ENCODE measurements around the gene C20orf141. TPM values are rescaled to one million over a fixed set of nuclear protein-coding genes. Genes with fewer than 3 reads are reported as not detected.
"Not testable (repeated sequence)": the region's sequence is repeated elsewhere in the genome, so short reads cannot be mapped to it uniquely, and the experiment has no call there.

The C20orf141 gene, protein sequence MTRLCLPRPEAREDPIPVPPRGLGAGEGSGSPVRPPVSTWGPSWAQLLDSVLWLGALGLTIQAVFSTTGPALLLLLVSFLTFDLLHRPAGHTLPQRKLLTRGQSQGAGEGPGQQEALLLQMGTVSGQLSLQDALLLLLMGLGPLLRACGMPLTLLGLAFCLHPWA
- total RNA-seq (2014; rRNA removed; shearing (Covaris generic)), result not detected in 2 replicates

- peak; percentile 87 to 92 for DNase-seq (ENCODE audit: low read depth in 1 of 2, low spot score in 2 of 2)
- Histone ChIP-seq H3K9me3 (replicated peaks) (0 out of 2 replicates have a peak, but pooled peaks cover 7% of the 10 kb centered on the region), H3K4me3 (no peak within 1 kb of the TSS), H3K4me1 (replicated peaks) (peaks cover 14% of the 10 kb centered on the region), H3K36me3 (no peaks in the 10 kb centered on the region), H3K27ac (peak within 1 kb of the TSS; percentile 23), H3K27me3 (replicated peaks) (no peaks in the 10 kb centered on the region)
Observed at GRCh38 chr20:2814587-2815051, at the start of gene C20orf141. Gene C20orf141, plus strand, starts transcription at chr20:2814987. Its CDS starts 198 bp downstream, at chr20:2815185.

GRCh38 chr20:2767768-2768631, 46.8 kb upstream of the C20orf141 start:
- Histone ChIP-seq H3K4me3 (no peak overlapping the region), H3K4me1 (replicated peaks) (peaks cover 12% of the 10 kb centered on the region; the same call in 1 of the 2 replicates), H3K27me3 (replicated peaks) (0 out of 2 replicates have a peak, but pooled peaks cover 7% of the 10 kb centered on the region), H3K9me3 (replicated peaks) (no peaks in the 10 kb centered on the region), H3K27ac (no peak overlapping the region), H3K36me3 (no peaks in the 10 kb centered on the region)
- no peak for DNase-seq (ENCODE audit: low read depth in 1 of 2, low spot score in 2 of 2)

- Histone ChIP-seq H3K4me1 (replicated peaks) (peaks cover 12% of the 10 kb centered on the region; the same call in 1 of the 2 replicates), H3K27me3 (replicated peaks) (0 out of 2 replicates have a peak, but pooled peaks cover 7% of the 10 kb centered on the region)
- no peak for DNase-seq (ENCODE audit: low read depth in 1 of 2, low spot score in 2 of 2)
Observed at GRCh38 chr20:2768632-2769015, 46.2 kb upstream of the C20orf141 start.

GRCh38 chr20:2770091-2770490, 44.7 kb upstream of the C20orf141 start:
- not testable (repeated sequence) for H3K27me3 ChIP-seq (replicated peaks); H3K4me3 ChIP-seq; H3K9me3 ChIP-seq (replicated peaks); H3K27ac ChIP-seq; DNase-seq (ENCODE audit: low read depth in 1 of 2, low spot score in 2 of 2); H3K36me3 ChIP-seq
- H3K4me1 ChIP-seq (replicated peaks), result peaks cover 12% of the 10 kb centered on the region; the same call in 1 of the 2 replicates

More at GRCh38 chr20:2768632-2769015, 46.2 kb upstream of the C20orf141 start:
- Histone ChIP-seq H3K9me3 (replicated peaks) (no peaks in the 10 kb centered on the region), H3K4me3 (no peak overlapping the region), H3K27ac (no peak overlapping the region), H3K36me3 (no peaks in the 10 kb centered on the region)

DNA sequence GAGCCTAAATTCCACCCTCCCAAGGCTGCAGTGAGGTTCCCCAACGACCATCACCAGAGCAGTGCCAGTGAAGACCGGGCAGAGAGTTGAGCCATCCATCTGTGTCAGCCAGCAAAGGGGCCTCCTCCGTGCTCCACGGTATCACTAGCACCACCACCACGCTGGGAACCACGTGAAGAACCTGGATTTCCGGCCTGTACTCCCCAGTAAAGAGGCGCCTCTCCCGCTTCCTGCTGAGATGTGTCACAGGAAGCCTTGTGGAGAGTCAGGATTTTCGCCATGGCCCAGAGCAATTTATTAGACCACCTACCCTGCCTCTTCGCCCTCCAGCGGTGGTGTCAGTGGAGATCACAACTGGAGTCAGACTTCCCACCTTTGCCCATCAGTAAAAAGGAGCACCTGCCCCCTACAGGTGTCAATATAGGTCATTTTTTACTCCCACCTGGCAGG, 43.1 kb upstream of the C20orf141 start:
- Histone ChIP-seq H3K27ac (no peak overlapping the region), H3K4me1 (replicated peaks) (peaks cover 12% of the 10 kb centered on the region; the same call in 1 of the 2 replicates), H3K27me3 (replicated peaks) (0 out of 2 replicates have a peak, but pooled peaks cover under 1% of the 10 kb centered on the region), H3K9me3 (replicated peaks) (no peaks in the 10 kb centered on the region), H3K36me3 (no peaks in the 10 kb centered on the region), H3K4me3 (no peak overlapping the region)
- DNase-seq (ENCODE audit: low read depth in 1 of 2, low spot score in 2 of 2), result no peak

- Histone ChIP-seq H3K27me3 (replicated peaks) (no peaks in the 10 kb centered on the region), H3K4me3 (no peak overlapping the region)
- no peak for DNase-seq (ENCODE audit: low read depth in 1 of 2, low spot score in 2 of 2)
Observed at GRCh38 chr20:2773812-2774211, 41.0 kb upstream of the C20orf141 start.

GRCh38 chr20:2775139-2775538, 39.6 kb upstream of the C20orf141 start:
- Histone ChIP-seq H3K9me3 (replicated peaks) (no peaks in the 10 kb centered on the region), H3K4me1 (replicated peaks) (peaks cover 12% of the 10 kb centered on the region; the same call in 1 of the 2 replicates), H3K27ac (no peak overlapping the region), H3K36me3 (no peaks in the 10 kb centered on the region), H3K27me3 (replicated peaks) (no peaks in the 10 kb centered on the region), H3K4me3 (no peak overlapping the region)
- DNase-seq (ENCODE audit: low read depth in 1 of 2, low spot score in 2 of 2), result no peak

More at GRCh38 chr20:2773812-2774211, 41.0 kb upstream of the C20orf141 start:
- Histone ChIP-seq H3K27ac (no peak overlapping the region), H3K9me3 (replicated peaks) (no peaks in the 10 kb centered on the region), H3K36me3 (no peaks in the 10 kb centered on the region), H3K4me1 (replicated peaks) (peaks cover 12% of the 10 kb centered on the region; the same call in 1 of the 2 replicates)

GRCh38 chr20:2778602-2779321, 36.0 kb upstream of the C20orf141 start:
- Histone ChIP-seq H3K4me3 (no peak overlapping the region), H3K36me3 (no peaks in the 10 kb centered on the region), H3K27ac (no peak overlapping the region), H3K9me3 (replicated peaks) (no peaks in the 10 kb centered on the region), H3K4me1 (replicated peaks) (no peaks in the 10 kb centered on the region), H3K27me3 (replicated peaks) (0 out of 2 replicates have a peak, but pooled peaks cover 9% of the 10 kb centered on the region)
- DNase-seq (ENCODE audit: low read depth in 1 of 2, low spot score in 2 of 2), result no peak

- DNase-seq (ENCODE audit: low read depth in 1 of 2, low spot score in 2 of 2), result no peak
- H3K27me3 ChIP-seq (replicated peaks), result peaks cover 13% of the 10 kb centered on the region; the same call in 1 of the 2 replicates
Observed at GRCh38 chr20:2780948-2781347, 33.8 kb upstream of the C20orf141 start.

DNA sequence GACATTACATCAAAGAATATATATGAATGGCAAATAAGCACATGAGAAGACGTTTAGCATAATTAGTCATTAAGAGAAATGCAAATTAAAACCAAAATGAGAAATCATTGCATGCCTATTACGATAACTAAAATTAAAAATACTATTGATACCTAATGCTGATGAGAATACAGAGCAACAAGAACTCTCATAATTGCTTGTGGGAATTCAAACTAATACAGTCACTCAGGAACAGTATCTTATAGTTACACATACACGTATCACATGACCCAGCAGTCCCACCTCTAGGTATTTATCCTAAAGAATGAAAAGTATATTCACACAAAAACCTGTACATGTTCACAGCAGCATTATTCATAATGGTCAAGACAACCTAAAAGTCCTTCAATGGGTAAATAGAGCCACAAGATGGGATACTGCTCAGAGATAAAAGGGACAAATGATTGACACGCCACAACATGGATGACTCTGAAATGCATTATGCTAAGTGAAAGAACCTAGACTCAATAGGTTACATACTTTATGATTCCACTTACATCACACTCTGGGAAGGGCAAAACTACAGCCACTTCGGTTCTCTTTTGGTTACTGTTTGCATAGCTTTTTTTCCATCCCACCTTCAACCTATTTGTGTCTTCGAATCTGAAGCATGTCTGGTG, 30.8 kb upstream of the C20orf141 start:
- Histone ChIP-seq H3K9me3 (replicated peaks) (no peaks in the 10 kb centered on the region), H3K36me3 (no peaks in the 10 kb centered on the region), H3K4me1 (replicated peaks) (no peaks in the 10 kb centered on the region; the same call in 1 of the 2 replicates), H3K27ac (no peak overlapping the region), H3K4me3 (no peak overlapping the region), H3K27me3 (replicated peaks) (peaks cover 14% of the 10 kb centered on the region; the same call in 1 of the 2 replicates)
- DNase-seq (ENCODE audit: low read depth in 1 of 2, low spot score in 2 of 2), result no peak

More at GRCh38 chr20:2780948-2781347, 33.8 kb upstream of the C20orf141 start:
- H3K27ac ChIP-seq, result no peak overlapping the region
- H3K9me3 ChIP-seq (replicated peaks), result no peaks in the 10 kb centered on the region
- no peaks in the 10 kb centered on the region; the same call in 1 of the 2 replicates for H3K4me1 ChIP-seq (replicated peaks)
- no peak overlapping the region for H3K4me3 ChIP-seq
- no peaks in the 10 kb centered on the region for H3K36me3 ChIP-seq

GRCh38 chr20:2793471-2793870, 21.3 kb upstream of the C20orf141 start:
- Histone ChIP-seq H3K4me1 (replicated peaks) (no peaks in the 10 kb centered on the region), H3K27ac (no peak overlapping the region), H3K9me3 (replicated peaks) (no peaks in the 10 kb centered on the region), H3K4me3 (no peak overlapping the region), H3K27me3 (replicated peaks) (peaks cover 10% of the 10 kb centered on the region), H3K36me3 (no peaks in the 10 kb centered on the region)
- DNase-seq (ENCODE audit: low read depth in 1 of 2, low spot score in 2 of 2), result no peak

- peaks cover 13% of the 10 kb centered on the region for H3K27me3 ChIP-seq (replicated peaks)
- H3K9me3 ChIP-seq (replicated peaks), result no peaks in the 10 kb centered on the region
- no peak overlapping the region for H3K27ac ChIP-seq
- H3K36me3 ChIP-seq, result no peaks in the 10 kb centered on the region
- H3K4me1 ChIP-seq (replicated peaks), result no peaks in the 10 kb centered on the region
- H3K4me3 ChIP-seq, result no peak overlapping the region
- DNase-seq (ENCODE audit: low read depth in 1 of 2, low spot score in 2 of 2), result no peak
Observed at GRCh38 chr20:2794202-2794748, 20.5 kb upstream of the C20orf141 start.

Data from SJSA1 (cell line).